ELR (cell line): ENCODE measurements around the gene TFAP2A.

Source experiments
- DNase-seq: peaks from one replicate; pipeline ENCODE4 v3.0.0-alpha.2; 2015; ENCODE audit warnings: low read depth

Gene TFAP2A

DNA sequence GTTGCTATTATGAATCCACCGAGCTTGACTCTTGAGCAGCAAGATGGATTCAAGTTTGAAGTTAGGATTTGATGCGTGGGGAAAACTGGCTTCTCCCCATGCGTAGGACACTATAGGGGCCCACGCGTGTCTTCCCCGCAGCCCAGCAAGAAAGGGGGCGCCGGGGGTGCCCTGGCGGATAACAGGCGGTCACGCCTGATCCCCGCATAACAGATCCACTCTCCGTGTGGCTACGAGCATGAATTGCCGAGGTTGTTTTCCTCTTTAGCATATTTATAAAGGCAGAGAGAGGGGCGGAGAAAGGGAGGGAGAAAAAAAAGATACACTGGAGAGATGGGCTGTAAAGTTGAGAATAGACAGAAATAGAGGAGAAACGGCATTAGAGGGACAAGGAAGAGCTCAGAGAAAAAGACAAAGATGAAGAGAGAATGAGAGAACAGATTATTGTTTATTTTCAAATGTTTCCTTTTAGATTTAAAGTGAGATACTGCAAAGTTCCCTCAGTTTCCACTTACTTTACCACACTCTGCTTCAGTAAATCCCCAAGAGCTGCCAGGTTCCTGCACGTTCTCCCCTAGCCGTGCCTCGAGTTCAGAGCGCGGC lies 32.0 kb downstream of the TFAP2A start:
- DNase-seq = no peak

DNA sequence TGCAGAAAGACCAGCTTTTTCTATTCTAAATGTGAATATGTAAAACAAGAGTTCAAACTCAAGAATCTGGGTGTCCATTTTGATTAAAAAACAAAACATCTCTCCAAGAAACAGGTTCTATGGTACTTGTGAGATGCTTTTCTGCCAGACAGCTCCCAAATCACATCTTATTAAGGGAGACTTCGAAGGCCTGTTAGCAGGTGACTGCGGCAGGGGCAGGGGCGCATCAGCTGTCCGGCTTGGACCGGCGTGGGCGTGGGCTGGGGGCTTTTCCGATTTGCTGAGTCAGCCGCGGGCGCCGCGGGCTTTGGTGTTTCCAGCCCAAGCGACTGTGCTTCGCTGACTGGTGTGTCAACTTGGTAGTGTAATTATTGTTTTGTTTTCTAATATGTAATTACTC lies 32.6 kb downstream of the TFAP2A start:
- DNase-seq = no peak

DNA sequence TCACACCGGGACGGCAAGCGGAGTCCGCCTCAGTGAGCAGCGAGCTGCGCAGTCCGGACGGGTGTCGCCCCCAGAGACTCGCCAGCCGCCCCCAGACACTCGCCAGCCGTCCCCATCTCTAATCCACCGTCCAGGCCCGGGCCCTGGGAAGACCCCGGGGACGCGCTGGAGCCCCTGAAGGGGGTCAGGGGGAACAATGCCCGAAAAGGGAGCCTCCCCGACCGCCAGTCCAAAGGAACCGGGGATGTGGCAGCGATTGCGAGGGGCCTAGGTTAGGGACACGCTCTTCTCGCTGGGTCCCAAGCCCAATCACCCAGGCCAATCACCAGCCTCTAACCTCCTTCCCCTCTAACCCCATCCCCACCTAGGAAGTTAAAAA lies 33.1 kb downstream of the TFAP2A start:
- DNase-seq = no peak

DNA sequence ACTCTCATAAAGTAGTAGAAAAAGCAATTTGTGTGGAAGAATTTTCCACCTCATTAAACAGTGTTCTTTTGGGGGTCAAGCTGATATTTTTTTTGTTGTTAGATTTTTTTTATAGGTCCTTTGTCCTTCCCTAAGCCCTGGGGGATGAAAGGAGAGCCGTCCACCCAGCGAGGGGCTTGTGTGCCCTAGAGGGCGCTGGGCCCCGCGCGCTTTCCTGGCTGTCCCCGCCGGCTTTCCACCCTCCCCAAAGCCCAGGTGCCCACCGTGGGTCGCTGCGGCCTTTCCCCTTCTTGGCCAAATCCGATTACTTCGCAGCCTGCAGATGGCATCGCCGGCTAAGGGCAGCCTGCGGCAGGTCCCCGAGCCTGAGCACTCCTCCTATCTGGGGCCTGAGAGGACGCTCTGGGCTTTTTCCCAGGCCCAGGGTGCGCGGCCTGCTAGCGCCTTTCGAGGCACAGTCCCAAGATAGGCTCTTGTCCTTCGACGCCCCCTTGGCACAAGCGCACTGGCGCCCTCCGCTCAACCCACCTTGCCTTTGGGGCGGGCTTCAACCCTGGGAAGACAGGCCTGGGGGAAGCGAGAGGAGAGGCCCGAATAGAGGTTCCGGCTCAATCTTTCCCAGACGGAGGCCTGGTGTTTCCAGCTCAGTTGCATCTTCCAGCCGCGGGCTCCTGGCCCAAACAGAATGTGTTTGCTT lies 33.6 kb downstream of the TFAP2A start:
- no peak for DNase-seq

DNA sequence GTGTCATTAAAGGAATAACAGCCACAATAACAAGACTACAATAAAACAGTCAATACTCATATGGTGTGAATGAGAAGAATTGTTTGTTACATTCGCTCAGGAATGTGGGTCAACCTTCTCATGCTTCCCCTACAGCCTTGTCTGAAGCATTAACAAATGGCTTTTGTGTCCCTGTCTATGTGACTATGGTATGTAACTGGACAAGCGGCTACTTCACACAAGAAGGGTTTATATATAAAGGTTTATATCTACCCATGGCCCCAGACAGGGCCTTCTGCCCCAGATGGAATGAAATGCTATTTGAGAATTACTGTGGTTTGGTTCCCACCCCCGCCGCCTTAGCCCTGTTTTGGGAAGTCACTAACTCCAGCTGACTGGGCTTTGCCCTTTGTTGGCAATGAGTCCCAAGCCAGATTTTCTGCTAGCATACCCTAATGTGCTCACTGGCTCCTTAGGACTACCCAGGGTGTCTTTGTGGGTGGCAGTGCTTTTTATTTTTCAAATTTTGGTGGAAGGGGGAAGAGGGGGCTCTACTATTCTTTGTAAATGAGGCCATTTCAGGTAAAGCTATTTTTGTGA lies 39.4 kb downstream of the TFAP2A start:
- DNase-seq = no peak

DNA sequence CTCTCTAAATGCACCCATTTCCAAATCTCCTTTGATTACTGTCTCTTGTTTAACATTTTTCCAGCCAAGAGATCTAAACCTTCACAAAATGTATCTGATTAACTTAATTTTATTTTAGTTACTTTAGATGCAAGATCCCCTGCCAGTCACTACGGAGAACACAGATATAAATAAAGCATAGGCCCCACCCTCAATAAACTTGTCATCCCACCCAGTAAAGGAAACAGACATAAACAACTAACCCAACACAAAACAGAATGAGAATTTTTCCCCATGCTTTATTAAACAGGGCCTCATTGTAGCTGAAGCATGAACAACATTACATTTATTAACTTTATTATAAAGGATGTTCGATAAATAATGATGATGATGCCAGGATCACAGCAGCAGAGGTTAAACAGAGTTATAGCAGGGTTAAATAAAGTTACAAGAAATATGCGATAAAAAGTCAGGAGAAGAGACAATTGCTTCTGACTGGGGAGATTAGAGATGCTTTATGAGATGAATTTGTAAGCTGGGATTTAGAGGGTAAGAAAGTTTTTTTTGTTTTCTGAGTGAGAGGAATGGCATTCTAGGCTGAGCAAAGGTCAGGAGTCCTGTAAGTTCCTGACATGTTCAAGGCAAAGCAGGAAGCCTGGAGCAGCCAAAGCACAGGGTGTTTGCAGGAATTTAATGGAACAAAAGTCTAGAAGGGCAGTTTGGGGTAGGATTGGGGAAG lies 41.1 kb downstream of the TFAP2A start:
- peak; percentile 73 for DNase-seq

DNA sequence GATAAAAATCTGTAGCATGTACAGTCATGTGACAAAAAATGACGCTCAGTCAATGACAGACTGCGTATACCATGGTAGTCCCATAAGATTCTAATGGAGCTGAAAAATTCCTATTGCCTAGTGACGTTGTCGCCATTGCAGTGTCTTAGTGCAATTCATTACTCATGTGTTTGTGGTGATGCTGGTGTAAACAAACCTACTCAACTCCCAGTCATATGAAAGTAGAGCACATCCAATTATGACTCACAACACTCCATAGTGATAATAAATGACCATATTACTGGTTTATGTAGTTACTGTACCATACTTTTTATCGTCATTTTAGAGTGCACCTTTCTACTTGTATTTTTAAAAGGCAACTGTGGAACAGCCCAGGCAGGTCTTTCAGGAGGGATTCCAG lies 45.0 kb downstream of the TFAP2A start:
- DNase-seq = peak; percentile 95

GRCh38 chr6:10368861-10369260 lies 46.0 kb downstream of the TFAP2A start:
- DNase-seq = no peak

- peak; percentile 59 for DNase-seq
Measured at GRCh38 chr6:10363911-10364310, 51.0 kb downstream of the TFAP2A start.

DNA sequence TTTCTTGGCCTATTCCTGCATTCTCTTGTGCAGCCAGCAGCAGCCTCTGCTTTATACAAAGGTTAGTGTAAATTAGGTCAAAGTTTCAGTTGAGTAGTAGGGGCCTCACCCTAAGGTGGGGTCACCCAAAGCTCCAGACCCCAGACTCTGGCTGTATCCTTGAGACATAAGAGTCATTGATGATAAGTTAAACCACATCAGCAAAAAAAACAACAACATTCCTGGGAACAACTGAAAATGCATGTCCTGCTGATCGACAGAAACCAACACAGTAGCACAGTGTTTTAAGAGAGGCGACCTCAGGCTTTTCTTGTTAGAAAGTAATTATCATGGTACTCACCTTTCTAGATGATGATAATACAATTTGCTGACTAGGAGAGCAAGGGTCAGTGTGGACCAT lies 52.6 kb downstream of the TFAP2A start:
- DNase-seq = no peak

DNA sequence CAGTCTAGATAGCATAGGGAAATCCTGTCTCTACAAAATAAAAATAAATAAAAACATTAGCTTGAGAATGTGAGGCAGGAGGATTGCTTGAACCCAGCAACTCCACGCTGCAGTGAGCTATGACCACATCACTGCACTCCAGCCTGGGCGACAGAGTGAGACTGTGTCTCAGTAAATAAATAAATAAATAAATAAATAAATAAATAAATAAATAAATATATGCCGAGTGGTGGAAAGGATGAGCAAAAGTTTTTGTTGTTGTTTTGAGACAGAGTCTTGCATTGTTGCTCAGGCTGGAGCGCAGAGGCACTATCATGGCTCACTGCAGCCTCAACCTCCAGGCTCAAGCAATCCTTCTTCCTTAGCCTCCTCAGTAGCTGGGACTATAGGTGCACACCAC lies 53.4 kb downstream of the TFAP2A start:
- DNase-seq = no peak

- DNase-seq = no peak
Measured at GRCh38 chr6:10359581-10359980, 55.3 kb downstream of the TFAP2A start.

- peak; percentile 12 for DNase-seq
Measured at GRCh38 chr6:10355115-10355702, 59.7 kb downstream of the TFAP2A start.

GRCh38 chr6:10351791-10352190 lies 63.1 kb downstream of the TFAP2A start:
- no peak for DNase-seq

DNA sequence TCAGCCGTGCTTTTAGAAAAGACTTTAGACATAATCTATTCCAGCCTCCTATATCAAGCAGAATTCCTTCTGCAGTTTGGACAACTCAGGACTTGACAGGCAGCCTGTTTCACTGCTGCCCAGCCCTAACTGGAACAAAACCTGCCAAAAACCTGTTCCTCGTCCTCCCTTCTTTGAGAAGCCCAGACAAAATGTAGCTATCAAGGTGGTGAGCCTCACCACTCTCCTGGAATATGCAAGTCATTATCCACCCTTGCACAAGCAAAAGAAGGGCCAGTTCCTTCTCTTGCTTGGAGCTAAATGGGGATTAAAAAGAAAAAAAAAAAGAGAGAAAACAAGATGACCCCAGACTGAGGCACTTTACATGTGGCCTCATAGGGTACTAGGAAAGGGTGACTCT lies 64.2 kb downstream of the TFAP2A start:
- no peak for DNase-seq

DNA sequence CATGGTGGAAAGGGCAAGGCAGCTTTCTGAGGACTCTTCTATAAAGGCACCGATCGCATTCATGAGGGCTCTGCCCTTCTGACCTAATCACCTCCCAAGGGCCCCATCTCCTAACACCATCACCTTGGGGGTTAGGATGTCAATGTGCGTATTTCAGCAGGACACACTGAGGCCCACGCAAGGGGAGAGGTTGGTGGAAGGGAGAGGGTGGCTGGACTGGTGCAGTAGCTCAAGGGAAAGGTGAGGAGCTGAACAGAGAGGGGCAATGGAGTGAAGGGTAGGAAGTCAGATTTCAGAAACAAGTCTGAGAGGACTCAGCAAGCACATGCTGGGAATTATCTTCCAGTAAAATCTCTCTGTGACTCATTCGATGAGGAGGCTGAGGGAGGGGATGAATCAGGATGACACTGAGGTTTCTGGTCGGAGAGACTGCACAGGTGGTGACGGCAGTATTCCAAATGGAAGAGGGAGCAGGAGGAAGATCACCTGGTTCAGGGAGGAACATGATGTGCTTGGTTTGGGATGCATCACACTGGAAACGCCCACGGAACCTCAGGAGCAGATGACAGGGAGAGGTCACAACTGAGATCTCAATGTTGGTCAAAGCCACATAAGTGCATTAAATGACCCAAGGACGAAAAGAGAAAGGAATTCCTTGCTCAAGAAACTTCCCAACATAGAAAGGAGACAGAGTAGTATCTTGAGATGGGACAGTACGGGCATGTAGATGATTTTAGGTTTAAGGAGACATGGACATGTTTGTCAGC lies 67.1 kb downstream of the TFAP2A start:
- peak; percentile 95 for DNase-seq
